ENCODE data around the gene PTPRG. TPM values are rescaled to one million over a fixed set of nuclear protein-coding genes. Genes with fewer than 3 reads are reported as not detected.

The PTPRG gene
- total RNA-seq, 1 donor from 2014 or later, result 3.7 TPM

- H3K9me3 Mint-ChIP-seq, result no peaks in the 10 kb centered on the region
- no peaks in the 10 kb centered on the region for H3K4me1 Mint-ChIP-seq (ENCODE audit: low read depth)
- no peak overlapping the region for H3K27ac Mint-ChIP-seq
- no peaks in the 10 kb centered on the region for H3K36me3 Mint-ChIP-seq (ENCODE audit: low read depth)
- H3K4me3 Mint-ChIP-seq, result no peak overlapping the region
- peaks cover 2% of the 10 kb centered on the region for H3K27me3 Mint-ChIP-seq (ENCODE audit: insufficient read depth)
- DNase-seq (ENCODE audit: low spot score), result no peak
- intact Hi-C loops (cut with micrococcal nuclease), result no loop called here
Observed at GRCh38 chr3:61927332-61927731, 366.0 kb downstream of the PTPRG start.

- intact Hi-C loops (cut with micrococcal nuclease), result no loop called here
- Mint-ChIP-seq H3K36me3 (ENCODE audit: low read depth) (no peaks in the 10 kb centered on the region), H3K27ac (no peak overlapping the region), H3K9me3 (no peaks in the 10 kb centered on the region), H3K4me1 (ENCODE audit: low read depth) (no peaks in the 10 kb centered on the region), H3K4me3 (no peak overlapping the region), H3K27me3 (ENCODE audit: insufficient read depth) (peaks cover 2% of the 10 kb centered on the region)
- DNase-seq (ENCODE audit: low spot score), result no peak
Observed at GRCh38 chr3:61928039-61928438, 366.7 kb downstream of the PTPRG start.

GRCh38 chr3:61928776-61929314 lies 367.5 kb downstream of the PTPRG start:
- Mint-ChIP-seq H3K9me3 (no peaks in the 10 kb centered on the region), H3K27me3 (ENCODE audit: insufficient read depth) (peaks cover 2% of the 10 kb centered on the region), H3K4me1 (ENCODE audit: low read depth) (no peaks in the 10 kb centered on the region), H3K36me3 (ENCODE audit: low read depth) (no peaks in the 10 kb centered on the region), H3K4me3 (no peak overlapping the region), H3K27ac (no peak overlapping the region)
- no peak for DNase-seq (ENCODE audit: low spot score)
- intact Hi-C loops (cut with micrococcal nuclease), result no loop called here

- H3K4me3 Mint-ChIP-seq, result no peak overlapping the region
- intact Hi-C loops (cut with micrococcal nuclease), result no loop called here
- H3K9me3 Mint-ChIP-seq, result no peaks in the 10 kb centered on the region
- no peak for DNase-seq (ENCODE audit: low spot score)
- no peaks in the 10 kb centered on the region for H3K27me3 Mint-ChIP-seq (ENCODE audit: insufficient read depth)
- no peaks in the 10 kb centered on the region for H3K36me3 Mint-ChIP-seq (ENCODE audit: low read depth)
- H3K4me1 Mint-ChIP-seq (ENCODE audit: low read depth), result no peaks in the 10 kb centered on the region
- no peak overlapping the region for H3K27ac Mint-ChIP-seq
Observed at GRCh38 chr3:61929617-61930016, 368.2 kb downstream of the PTPRG start.

GRCh38 chr3:61932499-61932898 lies 371.1 kb downstream of the PTPRG start:
- H3K4me3 Mint-ChIP-seq, result no peak overlapping the region
- no peaks in the 10 kb centered on the region for H3K9me3 Mint-ChIP-seq
- intact Hi-C loops (cut with micrococcal nuclease), result no loop called here
- H3K27me3 Mint-ChIP-seq (ENCODE audit: insufficient read depth), result no peaks in the 10 kb centered on the region
- no peak overlapping the region for H3K27ac Mint-ChIP-seq
- no peaks in the 10 kb centered on the region for H3K4me1 Mint-ChIP-seq (ENCODE audit: low read depth)
- DNase-seq (ENCODE audit: low spot score), result no peak
- no peaks in the 10 kb centered on the region for H3K36me3 Mint-ChIP-seq (ENCODE audit: low read depth)

GRCh38 chr3:61933798-61934504 lies 372.6 kb downstream of the PTPRG start:
- H3K4me3 Mint-ChIP-seq, result no peak overlapping the region
- no peaks in the 10 kb centered on the region for H3K9me3 Mint-ChIP-seq
- no peaks in the 10 kb centered on the region for H3K27me3 Mint-ChIP-seq (ENCODE audit: insufficient read depth)
- H3K4me1 Mint-ChIP-seq (ENCODE audit: low read depth), result no peaks in the 10 kb centered on the region
- H3K27ac Mint-ChIP-seq, result no peak overlapping the region
- intact Hi-C loops (cut with micrococcal nuclease), result no loop called here
- H3K36me3 Mint-ChIP-seq (ENCODE audit: low read depth), result no peaks in the 10 kb centered on the region
- no peak for DNase-seq (ENCODE audit: low spot score)

GRCh38 chr3:61934505-61934871 lies 373.1 kb downstream of the PTPRG start:
- Mint-ChIP-seq H3K4me1 (ENCODE audit: low read depth) (no peaks in the 10 kb centered on the region), H3K27me3 (ENCODE audit: insufficient read depth) (no peaks in the 10 kb centered on the region), H3K4me3 (no peak overlapping the region), H3K27ac (no peak overlapping the region), H3K9me3 (no peaks in the 10 kb centered on the region), H3K36me3 (ENCODE audit: low read depth) (no peaks in the 10 kb centered on the region)
- intact Hi-C loops (cut with micrococcal nuclease), result no loop called here
- DNase-seq (ENCODE audit: low spot score), result no peak

- no peaks in the 10 kb centered on the region for H3K36me3 Mint-ChIP-seq (ENCODE audit: low read depth)
- intact Hi-C loops (cut with micrococcal nuclease), result loop anchor here (5.0 kb wide), 2 partner anchors 251 to 374 kb away; partner anchors contain the start of gene PTPRG
- H3K27me3 Mint-ChIP-seq (ENCODE audit: insufficient read depth), result no peaks in the 10 kb centered on the region
- no peak for DNase-seq (ENCODE audit: low spot score)
- H3K4me1 Mint-ChIP-seq (ENCODE audit: low read depth), result no peaks in the 10 kb centered on the region
- H3K9me3 Mint-ChIP-seq, result no peaks in the 10 kb centered on the region
- no peak overlapping the region for H3K4me3 Mint-ChIP-seq
- no peak overlapping the region for H3K27ac Mint-ChIP-seq
Observed at GRCh38 chr3:61935814-61936213, 374.4 kb downstream of the PTPRG start.

- H3K36me3 Mint-ChIP-seq (ENCODE audit: low read depth), result no peaks in the 10 kb centered on the region
- intact Hi-C loops (cut with micrococcal nuclease), result loop anchor here (5.0 kb wide), 2 partner anchors 251 to 374 kb away; partner anchors contain the start of gene PTPRG
- H3K4me1 Mint-ChIP-seq (ENCODE audit: low read depth), result no peaks in the 10 kb centered on the region
- DNase-seq (ENCODE audit: low spot score), result no peak
- no peak overlapping the region for H3K27ac Mint-ChIP-seq
- H3K9me3 Mint-ChIP-seq, result no peaks in the 10 kb centered on the region
- H3K27me3 Mint-ChIP-seq (ENCODE audit: insufficient read depth), result no peaks in the 10 kb centered on the region
- H3K4me3 Mint-ChIP-seq, result no peak overlapping the region
Observed at GRCh38 chr3:61936344-61936937, 375.1 kb downstream of the PTPRG start.

GRCh38 chr3:61937477-61937876 lies 376.1 kb downstream of the PTPRG start:
- Mint-ChIP-seq H3K27me3 (ENCODE audit: insufficient read depth) (no peaks in the 10 kb centered on the region), H3K27ac (no peak overlapping the region), H3K4me1 (ENCODE audit: low read depth) (no peaks in the 10 kb centered on the region), H3K9me3 (no peaks in the 10 kb centered on the region), H3K36me3 (ENCODE audit: low read depth) (no peaks in the 10 kb centered on the region), H3K4me3 (no peak overlapping the region)
- DNase-seq (ENCODE audit: low spot score), result no peak
- intact Hi-C loops (cut with micrococcal nuclease), result loop anchor here (5.0 kb wide), 2 partner anchors 250 to 375 kb away; partner anchors contain the start of gene PTPRG

GRCh38 chr3:61938878-61939549 lies 377.6 kb downstream of the PTPRG start:
- intact Hi-C loops (cut with micrococcal nuclease), result loop anchor here (5.0 kb wide), 2 partner anchors 248 to 377 kb away; partner anchors contain the start of gene PTPRG
- H3K4me1 Mint-ChIP-seq (ENCODE audit: low read depth), result no peaks in the 10 kb centered on the region

GRCh38 chr3:61940236-61940635 lies 378.9 kb downstream of the PTPRG start:
- H3K36me3 Mint-ChIP-seq (ENCODE audit: low read depth), result no peaks in the 10 kb centered on the region
- no peak overlapping the region for H3K27ac Mint-ChIP-seq
- intact Hi-C loops (cut with micrococcal nuclease), result no loop called here
- no peak overlapping the region for H3K4me3 Mint-ChIP-seq
- no peaks in the 10 kb centered on the region for H3K4me1 Mint-ChIP-seq (ENCODE audit: low read depth)
- H3K27me3 Mint-ChIP-seq (ENCODE audit: insufficient read depth), result no peaks in the 10 kb centered on the region
- no peak for DNase-seq (ENCODE audit: low spot score)
- no peaks in the 10 kb centered on the region for H3K9me3 Mint-ChIP-seq

More at GRCh38 chr3:61938878-61939549, 377.6 kb downstream of the PTPRG start:
- no peaks in the 10 kb centered on the region for H3K9me3 Mint-ChIP-seq
- no peaks in the 10 kb centered on the region for H3K36me3 Mint-ChIP-seq (ENCODE audit: low read depth)
- no peaks in the 10 kb centered on the region for H3K27me3 Mint-ChIP-seq (ENCODE audit: insufficient read depth)
- no peak overlapping the region for H3K4me3 Mint-ChIP-seq
- H3K27ac Mint-ChIP-seq, result no peak overlapping the region
- no peak for DNase-seq (ENCODE audit: low spot score)

GRCh38 chr3:61943975-61944374 lies 382.6 kb downstream of the PTPRG start:
- no peak for DNase-seq (ENCODE audit: low spot score)
- Mint-ChIP-seq H3K27me3 (ENCODE audit: insufficient read depth) (no peaks in the 10 kb centered on the region), H3K36me3 (ENCODE audit: low read depth) (no peaks in the 10 kb centered on the region), H3K27ac (no peak overlapping the region), H3K9me3 (no peaks in the 10 kb centered on the region), H3K4me1 (ENCODE audit: low read depth) (no peaks in the 10 kb centered on the region), H3K4me3 (no peak overlapping the region)
- intact Hi-C loops (cut with micrococcal nuclease), result no loop called here

Measured in activated T-helper 1 cell treated with anti-CD3 and anti-CD28 coated beads, Interleukin-12 subunit alpha, Interleukin-12 subunit beta, Interleukin-2, Interleukin-4 antibody, amounts not matched to agents 30 ng/mL and 10 ng/mL and 1 ng/mL, durations not matched to agents 14 hours and 24 hours and 36 hours (primary cell).